Activated T-cell treated with anti-CD3 and anti-CD28 coated beads, Interleukin-2, amount 50 U/mL, for 4 hours (primary cell): ENCODE results near the gene KIF24. TPM values are rescaled to one million over a fixed set of nuclear protein-coding genes. Genes with fewer than 3 reads are reported as not detected.
"Not testable (repeated sequence)": the region's sequence is repeated elsewhere in the genome, so short reads cannot be mapped to it uniquely, and the experiment has no call there.

Experiments used
- ATAC-seq, 2 donors: fragments of 200-7000 bp; cut with Tn5 transposase; one replicate each; pipeline ENCODE4 v1.10.0; 2021
- DNase-seq: peaks from one replicate; pipeline ENCODE4 v3.0.0-alpha.2; 2020
- H3K27me3 Mint-ChIP-seq: one replicate; pipeline ENCODE4 v1.8.0; 2021; ENCODE audit warnings: low read depth, mixed read lengths
- H3K36me3 Mint-ChIP-seq: one replicate; pipeline ENCODE4 v1.8.0; 2022; ENCODE audit warnings: mixed read lengths; ENCODE audit not compliant: insufficient read depth
- H3K4me1 Mint-ChIP-seq: one replicate; pipeline ENCODE4 v1.8.0; 2021; ENCODE audit warnings: low read depth, mixed read lengths
- H3K4me3 Mint-ChIP-seq: one replicate; pipeline ENCODE4 v1.8.0; 2021; ENCODE audit warnings: mild to moderate bottlenecking, moderate library complexity, mixed read lengths
- H3K9me3 Mint-ChIP-seq: one replicate; pipeline ENCODE4 v1.8.0; 2021; ENCODE audit warnings: mixed read lengths
- total RNA-seq, 3 donors: library from RNA; stranded (reverse); gene quantifications; one replicate each; pipeline ENCODE4 v1.2.1, GENCODE V29; 2021

KIF24 gene
- total RNA-seq, 3 donors from 2014 or later: 2.2 to 2.6 (median 2.5) TPM

DNA sequence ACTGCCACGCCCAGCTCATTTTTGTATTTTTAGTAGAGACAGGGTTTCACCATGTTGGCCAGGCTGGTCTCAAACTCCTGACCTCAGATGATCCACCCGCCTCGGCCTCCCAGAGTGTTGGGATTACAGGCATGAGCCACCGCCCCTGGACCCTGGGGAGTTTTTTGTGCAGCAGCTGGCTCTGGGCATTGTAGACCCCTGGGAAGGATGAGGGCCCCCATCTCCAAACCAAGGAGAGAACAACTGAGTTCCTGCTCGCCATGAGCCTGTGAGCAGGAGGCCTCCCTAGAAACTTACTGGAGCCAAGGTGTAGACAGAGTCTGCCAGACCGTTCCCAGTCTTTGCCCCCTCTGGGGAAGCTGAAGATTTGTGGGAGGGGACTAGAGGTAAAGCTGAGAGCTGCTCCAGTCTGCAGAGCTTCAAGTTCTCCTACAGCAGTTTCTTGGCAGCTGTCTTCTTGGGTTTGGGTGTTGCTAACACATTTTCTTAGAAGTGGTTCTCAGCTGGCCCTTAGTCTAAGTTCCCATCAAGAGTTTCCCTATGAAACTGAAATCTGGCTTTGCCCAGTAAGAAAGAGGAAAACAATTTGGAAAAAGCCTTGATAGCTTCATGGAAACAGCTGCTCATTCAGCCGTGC, 12.7 kb upstream of the KIF24 start:
- Mint-ChIP-seq H3K4me3 (no peak overlapping the region), H3K27me3 (no peaks in the 10 kb centered on the region), H3K36me3 (peaks cover 23% of the 10 kb centered on the region), H3K4me1 (no peaks in the 10 kb centered on the region), H3K9me3 (no peaks in the 10 kb centered on the region)
- DNase-seq (no peak), ATAC-seq (no peak)

DNA sequence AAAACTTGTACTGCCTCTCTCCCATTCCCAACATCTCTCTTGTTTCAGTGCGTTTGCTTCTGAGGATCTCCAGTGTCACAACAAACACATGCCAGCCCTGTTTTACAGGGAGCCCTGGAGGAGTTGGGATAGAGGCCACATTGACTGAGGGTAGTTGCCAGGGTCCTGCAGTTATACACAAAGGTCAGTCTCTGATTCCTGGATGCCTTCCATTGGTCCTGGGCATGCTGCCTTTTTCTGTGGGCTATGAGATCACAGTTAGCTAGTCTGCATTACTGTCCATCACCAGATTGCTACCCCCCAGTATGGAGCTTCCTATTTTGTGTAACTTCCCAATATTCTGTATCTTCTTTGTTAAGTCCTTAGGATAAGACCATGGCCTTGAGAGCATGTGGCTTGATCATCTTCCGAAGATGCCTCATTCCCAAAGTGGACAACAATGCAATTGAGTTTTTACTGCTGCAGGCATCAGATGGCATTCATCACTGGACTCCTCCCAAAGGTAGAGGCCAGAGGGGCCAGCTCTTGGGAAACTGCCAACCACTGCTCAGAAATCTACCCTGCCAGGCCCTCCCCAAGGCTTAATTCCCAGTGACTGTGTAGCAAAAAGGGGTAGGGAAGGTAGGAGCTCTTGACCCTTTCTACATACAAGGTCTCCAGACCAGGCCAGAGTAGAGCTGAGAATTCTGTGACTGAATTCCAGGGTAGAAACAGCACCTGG, 9.8 kb upstream of the KIF24 start:
- H3K9me3 Mint-ChIP-seq: no peaks in the 10 kb centered on the region
- ATAC-seq: no peak
- H3K27me3 Mint-ChIP-seq: no peaks in the 10 kb centered on the region
- DNase-seq: no peak
- peaks cover 3% of the 10 kb centered on the region for H3K4me1 Mint-ChIP-seq
- H3K36me3 Mint-ChIP-seq: peaks cover 23% of the 10 kb centered on the region
- H3K4me3 Mint-ChIP-seq: no peak overlapping the region

GRCh38 chr9:34338079-34338478, 9.0 kb upstream of the KIF24 start:
- H3K9me3 Mint-ChIP-seq, ATAC-seq, H3K4me3 Mint-ChIP-seq, DNase-seq, H3K4me1 Mint-ChIP-seq, H3K27me3 Mint-ChIP-seq: not testable (repeated sequence)
- H3K36me3 Mint-ChIP-seq: peaks cover 17% of the 10 kb centered on the region

GRCh38 chr9:34337403-34337802, 8.3 kb upstream of the KIF24 start:
- Mint-ChIP-seq H3K27me3 (no peaks in the 10 kb centered on the region), H3K4me3 (no peak overlapping the region), H3K9me3 (no peaks in the 10 kb centered on the region), H3K4me1 (peaks cover 3% of the 10 kb centered on the region), H3K36me3 (peaks cover 16% of the 10 kb centered on the region)
- ATAC-seq: no peak
- no peak for DNase-seq

GRCh38 chr9:34335376-34335775, 6.3 kb upstream of the KIF24 start:
- ATAC-seq (no peak), DNase-seq (no peak)
- H3K27me3 Mint-ChIP-seq: no peaks in the 10 kb centered on the region
- no peaks in the 10 kb centered on the region for H3K9me3 Mint-ChIP-seq
- H3K4me1 Mint-ChIP-seq: peaks cover 15% of the 10 kb centered on the region
- H3K36me3 Mint-ChIP-seq: peaks cover 7% of the 10 kb centered on the region
- H3K4me3 Mint-ChIP-seq: no peak overlapping the region

- Mint-ChIP-seq H3K4me3 (no peak overlapping the region), H3K27me3 (no peaks in the 10 kb centered on the region), H3K36me3 (peaks cover 3% of the 10 kb centered on the region), H3K9me3 (no peaks in the 10 kb centered on the region), H3K4me1 (peaks cover 19% of the 10 kb centered on the region)
- ATAC-seq (no peak), DNase-seq (no peak)
These were observed 5.8 kb upstream of the KIF24 start for GRCh38 chr9:34334916-34335315.

- no peak for ATAC-seq
- DNase-seq: no peak
- no peak overlapping the region for H3K4me3 Mint-ChIP-seq
- peaks cover 3% of the 10 kb centered on the region for H3K36me3 Mint-ChIP-seq
- peaks cover 21% of the 10 kb centered on the region for H3K4me1 Mint-ChIP-seq
- H3K27me3 Mint-ChIP-seq: no peaks in the 10 kb centered on the region
- no peaks in the 10 kb centered on the region for H3K9me3 Mint-ChIP-seq
These were observed 5.3 kb upstream of the KIF24 start for GRCh38 chr9:34334337-34334824.

- DNase-seq (no peak), ATAC-seq (no peak)
- Mint-ChIP-seq H3K36me3 (peaks cover 3% of the 10 kb centered on the region), H3K4me1 (peaks cover 21% of the 10 kb centered on the region), H3K27me3 (no peaks in the 10 kb centered on the region), H3K9me3 (no peaks in the 10 kb centered on the region), H3K4me3 (no peak overlapping the region)
These were observed 4.8 kb upstream of the KIF24 start for GRCh38 chr9:34333836-34334235.

DNA sequence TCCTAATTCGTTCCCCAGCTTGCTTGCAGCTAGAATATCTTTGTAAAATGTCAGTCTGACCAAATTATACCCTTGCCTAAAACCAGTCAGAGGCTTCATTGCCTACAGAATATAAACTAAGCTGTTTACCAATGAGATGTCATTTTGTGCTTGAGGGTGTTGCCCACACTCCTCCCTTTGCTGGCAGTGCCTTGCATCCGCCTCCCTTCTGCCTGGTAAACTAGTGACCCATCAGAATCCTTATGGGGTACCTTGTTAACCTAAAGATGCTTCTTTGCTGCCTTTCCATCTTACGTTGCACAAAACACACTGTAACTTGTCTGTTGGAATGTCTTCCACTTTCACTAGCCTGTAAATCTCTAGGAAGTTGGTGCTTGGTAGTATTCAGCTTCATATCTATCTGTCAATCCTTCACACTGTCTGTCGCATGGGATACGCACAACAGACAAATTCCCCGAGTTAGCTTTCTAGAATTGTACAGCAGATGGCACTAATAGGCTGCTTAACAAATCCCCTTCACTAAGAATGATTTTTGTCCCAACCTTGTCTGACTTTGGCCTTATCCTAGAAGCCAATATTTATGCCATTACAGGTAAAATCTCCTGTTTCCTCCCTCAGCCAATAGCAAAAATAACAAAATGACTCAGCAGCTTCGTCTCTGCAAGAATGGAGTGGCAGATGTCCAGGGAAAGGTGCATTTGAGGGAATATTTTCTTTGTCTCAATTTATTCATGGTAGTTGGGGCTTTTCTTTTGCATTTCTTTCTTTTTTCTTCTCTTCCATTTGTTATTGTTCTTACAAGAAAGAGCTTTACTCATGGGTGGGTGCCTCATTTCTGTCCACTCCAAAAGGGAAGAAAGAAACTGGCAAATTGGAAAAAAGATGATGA, 3.3 kb upstream of the KIF24 start:
- peak overlapping the region; percentile 5 for H3K4me3 Mint-ChIP-seq
- H3K4me1 Mint-ChIP-seq: peaks cover 26% of the 10 kb centered on the region
- ATAC-seq (no peak), DNase-seq (no peak)
- no peaks in the 10 kb centered on the region for H3K9me3 Mint-ChIP-seq
- peaks cover 3% of the 10 kb centered on the region for H3K36me3 Mint-ChIP-seq
- no peaks in the 10 kb centered on the region for H3K27me3 Mint-ChIP-seq

- no peak for ATAC-seq
- Mint-ChIP-seq H3K36me3 (peaks cover 3% of the 10 kb centered on the region), H3K4me1 (peaks cover 26% of the 10 kb centered on the region), H3K9me3 (no peaks in the 10 kb centered on the region), H3K4me3 (peak overlapping the region; percentile 19), H3K27me3 (no peaks in the 10 kb centered on the region)
- DNase-seq: no peak
These were observed 2.1 kb upstream of the KIF24 start for GRCh38 chr9:34331196-34331595.

- Mint-ChIP-seq H3K9me3 (no peaks in the 10 kb centered on the region), H3K4me3 (peak overlapping the region; percentile 92), H3K27me3 (no peaks in the 10 kb centered on the region), H3K36me3 (no peaks in the 10 kb centered on the region), H3K4me1 (peaks cover 24% of the 10 kb centered on the region)
- DNase-seq (no peak), ATAC-seq (no peak)
These were observed 525 bp downstream of the KIF24 start for GRCh38 chr9:34328500-34328986.

DNA sequence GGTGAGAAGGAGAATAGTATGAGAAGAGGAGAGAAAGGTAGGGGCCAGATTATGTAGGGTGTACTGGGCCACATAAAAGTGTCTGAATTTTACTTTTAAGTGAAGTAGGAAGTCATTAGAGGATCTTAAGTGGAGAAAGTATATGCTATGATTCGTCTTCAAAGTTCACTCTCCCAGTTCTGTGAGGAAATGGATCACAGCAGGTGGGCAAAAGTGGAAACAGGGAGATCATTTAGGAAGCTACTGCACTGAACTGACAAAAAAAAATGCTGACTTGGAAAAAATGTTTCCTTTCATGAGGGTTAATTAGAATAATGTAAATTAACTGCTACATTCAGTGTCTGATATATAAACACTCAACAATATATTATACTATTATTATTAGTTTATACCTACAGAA, 2.4 kb downstream of the KIF24 start:
- no peak overlapping the region for H3K4me3 Mint-ChIP-seq
- no peaks in the 10 kb centered on the region for H3K36me3 Mint-ChIP-seq
- no peaks in the 10 kb centered on the region for H3K9me3 Mint-ChIP-seq
- H3K4me1 Mint-ChIP-seq: peaks cover 18% of the 10 kb centered on the region
- H3K27me3 Mint-ChIP-seq: no peaks in the 10 kb centered on the region
- ATAC-seq (no peak), DNase-seq (no peak)

- Mint-ChIP-seq H3K27me3 (no peaks in the 10 kb centered on the region), H3K4me3 (no peak overlapping the region), H3K9me3 (no peaks in the 10 kb centered on the region), H3K36me3 (no peaks in the 10 kb centered on the region), H3K4me1 (peaks cover 3% of the 10 kb centered on the region)
- DNase-seq (no peak), ATAC-seq (no peak)
These were observed 6.0 kb downstream of the KIF24 start for GRCh38 chr9:34322899-34323591.

DNA sequence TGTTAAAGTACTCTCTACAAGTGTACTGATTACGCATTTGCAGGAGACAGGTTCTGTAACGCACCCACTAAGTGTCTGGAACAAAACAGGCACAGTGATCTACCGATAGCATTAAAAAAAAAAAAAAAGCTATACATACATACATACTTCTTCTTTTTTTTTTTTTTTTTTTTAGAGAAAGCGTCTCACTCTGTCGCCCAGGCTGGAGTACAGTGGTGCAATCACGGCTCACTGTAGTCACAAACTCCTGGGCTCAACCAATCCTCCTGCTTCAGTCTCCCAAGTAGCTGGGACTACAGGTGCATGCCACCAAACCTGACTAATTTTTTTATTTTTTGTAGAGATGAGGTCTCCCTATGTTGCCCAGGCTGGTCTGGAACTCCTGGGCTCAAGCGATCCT, 7.6 kb downstream of the KIF24 start:
- H3K9me3 Mint-ChIP-seq: no peaks in the 10 kb centered on the region
- no peak for ATAC-seq
- H3K36me3 Mint-ChIP-seq: no peaks in the 10 kb centered on the region
- H3K4me3 Mint-ChIP-seq: no peak overlapping the region
- DNase-seq: no peak
- no peaks in the 10 kb centered on the region for H3K27me3 Mint-ChIP-seq
- no peaks in the 10 kb centered on the region for H3K4me1 Mint-ChIP-seq
